ENCODE results near the gene RUSF1. TPM values are rescaled to one million over a fixed set of nuclear protein-coding genes. Genes with fewer than 3 reads are reported as not detected.

Gene RUSF1
- total and polyA plus RNA-seq, 4 donors, result 15.3 to 71.7 (median 56.5) TPM

GRCh38 chr16:31476303-31477219, 31.6 kb downstream of the RUSF1 start:
- DNase-seq, result peak; percentile 89 to 91
- intact Hi-C loops (cut with DNase I), result no loop called here
- WGBS, 2 donors, result 70 to 73% methylated on average over 61 to 68 of the region's 68 CpGs
- Histone ChIP-seq H3K27me3 (ENCODE audit: control insufficient read depth in 1 of 2, insufficient read depth in 2 of 2, low read length in 1 of 2) (no peaks in the 10 kb centered on the region), H3K9me3 (ENCODE audit: control insufficient read depth, low read length) (no peaks in the 10 kb centered on the region), H3K4me1 (ENCODE audit: control insufficient read depth in 1 of 2, insufficient read depth in 2 of 2, low read length in 2 of 2) (no peaks in the 10 kb centered on the region), H3K27ac (ENCODE audit: low read depth in 1 of 2, low read length in 2 of 2) (no peak overlapping the region), H3K36me3 (ENCODE audit: control insufficient read depth in 1 of 2, insufficient read depth in 2 of 2, low read length in 1 of 2) (peaks cover 0 to 11% of the 10 kb centered on the region in 2 donors), H3K4me3 (ENCODE audit: low read length in 2 of 2) (no peak overlapping the region)
- peak; percentile 15 for ATAC-seq (ENCODE audit: low FRiP score)

- Histone ChIP-seq H3K27me3 (ENCODE audit: control insufficient read depth in 1 of 2, insufficient read depth in 2 of 2, low read length in 1 of 2) (no peaks in the 10 kb centered on the region), H3K4me1 (ENCODE audit: control insufficient read depth in 1 of 2, insufficient read depth in 2 of 2, low read length in 2 of 2) (no peaks in the 10 kb centered on the region), H3K27ac (ENCODE audit: low read depth in 1 of 2, low read length in 2 of 2) (no peak overlapping the region), H3K36me3 (ENCODE audit: control insufficient read depth in 1 of 2, insufficient read depth in 2 of 2, low read length in 1 of 2) (peaks cover 0 to 11% of the 10 kb centered on the region in 2 donors), H3K9me3 (ENCODE audit: control insufficient read depth, low read length) (no peaks in the 10 kb centered on the region), H3K4me3 (ENCODE audit: low read length in 2 of 2) (no peak overlapping the region)
- DNase-seq (no peak), ATAC-seq (ENCODE audit: low FRiP score) (no peak)
- intact Hi-C loops (cut with DNase I), result no loop called here
- 80% methylated on average over 26 of the region's 26 CpGs for WGBS, 2 donors
Measured at GRCh38 chr16:31475946-31476302, 32.3 kb downstream of the RUSF1 start.

- no peaks in the 10 kb centered on the region for H3K4me1 ChIP-seq (ENCODE audit: control insufficient read depth in 1 of 2, insufficient read depth in 2 of 2, low read length in 2 of 2)
- intact Hi-C loops (cut with DNase I), result no loop called here
Measured at GRCh38 chr16:31474773-31475738, 33.1 kb downstream of the RUSF1 start.

DNA sequence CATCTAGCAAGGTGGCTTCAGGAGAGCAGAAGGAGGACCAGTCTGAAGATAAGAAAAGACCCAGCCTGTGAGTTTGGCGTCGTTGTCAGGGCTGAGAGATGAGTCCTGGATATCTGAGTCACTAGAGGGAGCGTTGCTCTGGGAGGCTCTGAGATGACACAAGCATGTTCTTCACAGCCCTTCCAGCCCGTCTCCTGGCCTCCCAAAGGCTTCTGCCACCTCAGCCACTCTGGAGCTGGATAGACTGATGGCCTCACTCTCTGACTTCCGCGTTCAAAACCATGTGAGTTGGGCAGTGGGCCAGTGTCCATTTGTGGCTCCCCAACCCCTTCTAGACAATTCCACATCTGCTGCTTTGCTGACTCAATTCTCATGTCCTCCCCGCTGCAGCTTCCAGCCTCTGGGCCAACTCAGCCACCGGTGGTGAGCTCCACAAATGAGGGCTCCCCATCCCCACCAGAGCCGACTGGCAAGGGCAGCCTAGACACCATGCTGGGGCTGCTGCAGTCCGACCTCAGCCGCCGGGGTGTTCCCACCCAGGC, 33.9 kb downstream of the RUSF1 start:
- intact Hi-C loops (cut with DNase I), result no loop called here
- Histone ChIP-seq H3K36me3 (ENCODE audit: control insufficient read depth in 1 of 2, insufficient read depth in 2 of 2, low read length in 1 of 2) (peaks cover 0 to 11% of the 10 kb centered on the region in 2 donors), H3K27me3 (ENCODE audit: control insufficient read depth in 1 of 2, insufficient read depth in 2 of 2, low read length in 1 of 2) (no peaks in the 10 kb centered on the region), H3K4me3 (ENCODE audit: low read length in 2 of 2) (no peak overlapping the region), H3K9me3 (ENCODE audit: control insufficient read depth, low read length) (no peaks in the 10 kb centered on the region), H3K4me1 (ENCODE audit: control insufficient read depth in 1 of 2, insufficient read depth in 2 of 2, low read length in 2 of 2) (no peaks in the 10 kb centered on the region), H3K27ac (ENCODE audit: low read depth in 1 of 2, low read length in 2 of 2) (no peak overlapping the region)
- WGBS, 2 donors, result 65 to 66% methylated on average over 12 of the region's 12 CpGs
- DNase-seq (peak in 1 of 2 donors; percentile 75), ATAC-seq (ENCODE audit: low FRiP score) (no peak)

More at GRCh38 chr16:31474773-31475738, 33.1 kb downstream of the RUSF1 start:
- Histone ChIP-seq H3K9me3 (ENCODE audit: control insufficient read depth, low read length) (no peaks in the 10 kb centered on the region), H3K27ac (ENCODE audit: low read depth in 1 of 2, low read length in 2 of 2) (no peak overlapping the region), H3K4me3 (ENCODE audit: low read length in 2 of 2) (no peak overlapping the region), H3K27me3 (ENCODE audit: control insufficient read depth in 1 of 2, insufficient read depth in 2 of 2, low read length in 1 of 2) (no peaks in the 10 kb centered on the region), H3K36me3 (ENCODE audit: control insufficient read depth in 1 of 2, insufficient read depth in 2 of 2, low read length in 1 of 2) (peaks cover 0 to 11% of the 10 kb centered on the region in 2 donors)
- ATAC-seq (ENCODE audit: low FRiP score) (no peak), DNase-seq (no peak)
- 82 to 85% methylated on average over 12 of the region's 12 CpGs for WGBS, 2 donors

- Histone ChIP-seq H3K27me3 (ENCODE audit: control insufficient read depth in 1 of 2, insufficient read depth in 2 of 2, low read length in 1 of 2) (no peaks in the 10 kb centered on the region), H3K27ac (ENCODE audit: low read depth in 1 of 2, low read length in 2 of 2) (peak overlapping the region in 1 of 2 donors; percentile 13), H3K9me3 (ENCODE audit: control insufficient read depth, low read length) (no peaks in the 10 kb centered on the region), H3K4me3 (ENCODE audit: low read length in 2 of 2) (no peak overlapping the region), H3K36me3 (ENCODE audit: control insufficient read depth in 1 of 2, insufficient read depth in 2 of 2, low read length in 1 of 2) (peaks cover 0 to 11% of the 10 kb centered on the region in 2 donors), H3K4me1 (ENCODE audit: control insufficient read depth in 1 of 2, insufficient read depth in 2 of 2, low read length in 2 of 2) (no peaks in the 10 kb centered on the region)
- intact Hi-C loops (cut with DNase I), result no loop called here
- no peak for ATAC-seq (ENCODE audit: low FRiP score)
- DNase-seq, result no peak
- 73 to 75% methylated on average over 17 of the region's 17 CpGs for WGBS, 2 donors
Measured at GRCh38 chr16:31473264-31473984, 34.8 kb downstream of the RUSF1 start.

- ATAC-seq (ENCODE audit: low FRiP score), result peak; percentile 93
- intact Hi-C loops (cut with DNase I), result no loop called here
Measured at GRCh38 chr16:31472709-31473203, 35.4 kb downstream of the RUSF1 start.

GRCh38 chr16:31471875-31472708, 36.1 kb downstream of the RUSF1 start, which contains the start of gene TGFB1I1:
TGFB1I1 (plus strand) TSS chr16:31472152; CDS start chr16:31472189, 37 bp downstream.
- H3K9me3 ChIP-seq (ENCODE audit: control insufficient read depth, low read length), result no peaks in the 10 kb centered on the region
- H3K36me3 ChIP-seq (ENCODE audit: control insufficient read depth in 1 of 2, insufficient read depth in 2 of 2, low read length in 1 of 2), result peaks cover 0 to 7% of the 10 kb centered on the region in 2 donors
- intact Hi-C loops (cut with DNase I), result no loop called here
- H3K4me3 ChIP-seq (ENCODE audit: low read length in 2 of 2), result peak within 1 kb of the TSS; percentile 79 to 92
- no peaks in the 10 kb centered on the region for H3K27me3 ChIP-seq (ENCODE audit: control insufficient read depth in 1 of 2, insufficient read depth in 2 of 2, low read length in 1 of 2)
- 0 to 1% methylated on average over 28 to 63 of the region's 63 CpGs for WGBS, 2 donors
- ATAC-seq (ENCODE audit: low FRiP score), result peak; percentile 76
- DNase-seq, result peak; percentile 88 to 92
- H3K4me1 ChIP-seq (ENCODE audit: control insufficient read depth in 1 of 2, insufficient read depth in 2 of 2, low read length in 2 of 2), result no peaks in the 10 kb centered on the region
- H3K27ac ChIP-seq (ENCODE audit: low read depth in 1 of 2, low read length in 2 of 2), result peak within 1 kb of the TSS; percentile 78 to 92

More at GRCh38 chr16:31472709-31473203, 35.4 kb downstream of the RUSF1 start:
- peaks cover 0 to 9% of the 10 kb centered on the region in 2 donors for H3K36me3 ChIP-seq (ENCODE audit: control insufficient read depth in 1 of 2, insufficient read depth in 2 of 2, low read length in 1 of 2)
- peak overlapping the region; percentile 71 to 92 for H3K27ac ChIP-seq (ENCODE audit: low read depth in 1 of 2, low read length in 2 of 2)
- no peaks in the 10 kb centered on the region for H3K4me1 ChIP-seq (ENCODE audit: control insufficient read depth in 1 of 2, insufficient read depth in 2 of 2, low read length in 2 of 2)
- peak overlapping the region; percentile 79 to 92 for H3K4me3 ChIP-seq (ENCODE audit: low read length in 2 of 2)
- H3K27me3 ChIP-seq (ENCODE audit: control insufficient read depth in 1 of 2, insufficient read depth in 2 of 2, low read length in 1 of 2), result no peaks in the 10 kb centered on the region
- 5 to 7% methylated on average over 20 of the region's 20 CpGs for WGBS, 2 donors
- H3K9me3 ChIP-seq (ENCODE audit: control insufficient read depth, low read length), result no peaks in the 10 kb centered on the region
- peak; percentile 95 to 98 for DNase-seq
